AG20443 (cell line): ENCODE results near the gene KDELR3.

Source experiments
- DNase-seq: peaks from one replicate; pipeline ENCODE4 v3.0.0; 2012; ENCODE audit warnings: low spot score, mixed read lengths

The KDELR3 gene

GRCh38 chr22:38482662-38483308 lies 14.9 kb downstream of the KDELR3 start:
- no peak for DNase-seq

- no peak for DNase-seq
Observed at GRCh38 chr22:38484244-38484643, 16.3 kb downstream of the KDELR3 start.

- no peak for DNase-seq
Observed at GRCh38 chr22:38485783-38486182, 17.9 kb downstream of the KDELR3 start.

GRCh38 chr22:38487946-38488345 lies 20.1 kb downstream of the KDELR3 start:
- DNase-seq, result no peak

GRCh38 chr22:38489142-38489541 lies 21.2 kb downstream of the KDELR3 start:
- DNase-seq, result no peak

GRCh38 chr22:38489561-38490145 lies 21.8 kb downstream of the KDELR3 start:
- DNase-seq, result no peak

GRCh38 chr22:38490475-38490874 lies 22.6 kb downstream of the KDELR3 start:
- DNase-seq, result no peak

- DNase-seq, result peak; percentile 49
Observed at GRCh38 chr22:38490915-38491314, 23.0 kb downstream of the KDELR3 start.

GRCh38 chr22:38491707-38492348 lies 23.9 kb downstream of the KDELR3 start:
- no peak for DNase-seq

GRCh38 chr22:38494498-38494897 lies 26.6 kb downstream of the KDELR3 start:
- no peak for DNase-seq

GRCh38 chr22:38494939-38495338 lies 27.0 kb downstream of the KDELR3 start:
- DNase-seq, result no peak

- DNase-seq, result no peak
Observed at GRCh38 chr22:38497869-38498268, 30.0 kb downstream of the KDELR3 start.

GRCh38 chr22:38501797-38502672 lies 34.1 kb downstream of the KDELR3 start:
- no peak for DNase-seq

- no peak for DNase-seq
Observed at GRCh38 chr22:38503021-38503420, 35.1 kb downstream of the KDELR3 start.

GRCh38 chr22:38504731-38505540 lies 37.0 kb downstream of the KDELR3 start:
- peak; percentile 35 for DNase-seq

GRCh38 chr22:38505541-38506117 lies 37.7 kb downstream of the KDELR3 start:
- DNase-seq, result peak; percentile 94

- peak; percentile 95 for DNase-seq
Observed at GRCh38 chr22:38506118-38506962, 38.4 kb downstream of the KDELR3 start, which contains the start of gene DDX17. TSS of gene DDX17 (minus strand) at chr22:38506311.

GRCh38 chr22:38510416-38510970 lies 42.6 kb downstream of the KDELR3 start:
- DNase-seq, result no peak

GRCh38 chr22:38513063-38513462 lies 45.2 kb downstream of the KDELR3 start:
- DNase-seq, result no peak

GRCh38 chr22:38518620-38519019 lies 50.7 kb downstream of the KDELR3 start:
- no peak for DNase-seq
